H1 (cell line): ENCODE data around the gene SEPTIN1. TPM values are rescaled to one million over a fixed set of nuclear protein-coding genes. Genes with fewer than 3 reads are reported as not detected.
"Not testable (repeated sequence)": the region's sequence is repeated elsewhere in the genome, so short reads cannot be mapped to it uniquely, and the experiment has no call there.

Experiments
- CTCF ChIA-PET: fragments of 300-600 bp; sonication (Branson Sonifier 250); formaldehyde crosslinking; loops from one replicate; lab custom pipeline; 2021; ENCODE audit not compliant: partially characterized antibody; lab: Charles Lee
- POLR2A ChIA-PET: fragments of 300-600 bp; sonication (Branson Sonifier 250); formaldehyde crosslinking; loops from one replicate; lab custom pipeline; 2021; ENCODE audit warnings: inconsistent platforms; ENCODE audit not compliant: partially characterized antibody; lab: Charles Lee
- DNase-seq, 2 experiments: peaks; one replicate each; pipeline versions ENCODE4 v3.0.0 to v3.0.0-alpha.2; 2010 to 2022; ENCODE audit warnings: low spot score in 2 of 2, low read depth in 1 of 2, mixed read lengths in 1 of 2
- FAIRE-seq: peaks from 2 replicates; lab custom pipeline; 2011; peaks lifted over from hg19 to GRCh38; lab: Jason Lieb, UNC
- H2AFZ ChIP-seq: 2 replicates; pipeline ENCODE4 v1.8.1; 2012; ENCODE audit warnings: low read length, inconsistent platforms
- H2AK5ac ChIP-seq: 2 replicates; pipeline ENCODE4 v1.6.1; 2013; ENCODE audit warnings: low read depth, low read length
- H2BK120ac ChIP-seq: replicated peaks from 2 replicates; pipeline ENCODE3; 2013; ENCODE audit warnings: low read depth, low read length, inconsistent platforms
- H2BK12ac ChIP-seq: 2 replicates; pipeline ENCODE4 v1.6.1; 2013; ENCODE audit warnings: low read depth, low read length
- H2BK15ac ChIP-seq: 2 replicates; pipeline ENCODE4 v1.6.1; 2013; ENCODE audit warnings: low read length
- H2BK20ac ChIP-seq: 2 replicates; pipeline ENCODE4 v1.6.1; 2013; ENCODE audit warnings: low read length
- H2BK5ac ChIP-seq: 2 replicates; pipeline ENCODE4 v1.6.1; 2013; ENCODE audit warnings: low read depth, low read length
- H3K14ac ChIP-seq: 2 replicates; pipeline ENCODE4 v1.6.1; 2013; ENCODE audit warnings: inconsistent platforms; ENCODE audit not compliant: insufficient read length
- H3K18ac ChIP-seq: 2 replicates; pipeline ENCODE4 v1.6.1; 2013; ENCODE audit warnings: low read length; ENCODE audit errors: extremely low read depth
- H3K23ac ChIP-seq: 2 replicates; pipeline ENCODE4 v1.6.1; 2013; ENCODE audit warnings: inconsistent platforms; ENCODE audit not compliant: insufficient read length
- H3K23me2 ChIP-seq: 2 replicates; pipeline ENCODE4 v1.6.1; 2013; ENCODE audit warnings: low read depth, low read length
- H3K27ac ChIP-seq: 2 replicates; pipeline ENCODE4 v1.6.1; 2011; ENCODE audit warnings: low read depth, low read length, inconsistent platforms
- H3K27me3 ChIP-seq, 4 experiments: replicated peaks in 1 of 4; 1 replicate in 1 of 4; 2 replicates in 3 of 4; pipeline versions ENCODE4 v1.6.1 to v1.8.1; 2011 to 2013; ENCODE audit warnings: low read length in 3 of 4, mild to moderate bottlenecking in 3 of 4, inconsistent platforms in 2 of 4, mixed read lengths in 2 of 4, moderate library complexity in 1 of 4; ENCODE audit not compliant: control insufficient read depth in 3 of 4, insufficient read depth in 3 of 4; ENCODE audit errors: extremely low read depth in 1 of 4
- H3K36me3 ChIP-seq, 4 experiments: 2 replicates each; pipeline versions ENCODE4 v1.6.1 to v1.8.1; 2011 to 2013; ENCODE audit warnings: mild to moderate bottlenecking in 4 of 4, low read length in 3 of 4, moderate library complexity in 2 of 4, control low read depth in 1 of 4, inconsistent platforms in 1 of 4; ENCODE audit not compliant: insufficient read depth in 4 of 4, control insufficient read depth in 2 of 4
- H3K4ac ChIP-seq: replicated peaks from 2 replicates; pipeline ENCODE3; 2013; ENCODE audit warnings: low read length, low read depth, mixed read lengths, inconsistent platforms; ENCODE audit not compliant: insufficient read length
- H3K4me1 ChIP-seq, 4 experiments: replicated peaks in 1 of 4; 1 replicate in 1 of 4; 2 replicates in 3 of 4; pipeline versions ENCODE4 v1.6.1 to v1.8.1; 2011 to 2013; ENCODE audit warnings: low read length in 3 of 4, inconsistent platforms in 2 of 4, mixed read lengths in 1 of 4; ENCODE audit not compliant: insufficient read depth in 4 of 4, control insufficient read depth in 3 of 4
- H3K4me2 ChIP-seq, 2 experiments: 2 replicates each; pipeline versions ENCODE4 v1.6.1 to v1.8.1; 2011 to 2013; ENCODE audit warnings: low read depth in 2 of 2, low read length in 2 of 2, control low read depth in 1 of 2, inconsistent platforms in 1 of 2, mild to moderate bottlenecking in 1 of 2; ENCODE audit not compliant: insufficient read depth in 1 of 2
- H3K4me3 ChIP-seq, 4 experiments: fragments of 200-600, 300-600 bp in 1 of 4; sonication (generic), shearing (Covaris generic), sonication (Bioruptor Twin) in 1 of 4; 2 replicates each; pipeline versions ENCODE4 v1.5.1 to v1.8.1; 2011 to 2016; ENCODE audit warnings: low read length in 4 of 4, low read depth in 3 of 4, control low read depth in 2 of 4, inconsistent platforms in 2 of 4, mild to moderate bottlenecking in 2 of 4, mixed read lengths in 1 of 4, moderate library complexity in 1 of 4; ENCODE audit not compliant: insufficient read depth in 2 of 4; ENCODE audit errors: extremely low read depth in 1 of 4
- H3K56ac ChIP-seq: replicated peaks from 2 replicates; pipeline ENCODE3; 2013; ENCODE audit warnings: low read depth, mild to moderate bottlenecking, mixed read lengths, low read length, inconsistent platforms; ENCODE audit not compliant: insufficient read length
- H3K79me1 ChIP-seq: 2 replicates; pipeline ENCODE4 v1.6.1; 2013; ENCODE audit warnings: low read depth, low read length, control low read depth
- H3K79me2 ChIP-seq, 2 experiments: 2 replicates each; pipeline versions ENCODE4 v1.6.1 to v1.8.1; 2012 to 2013; ENCODE audit warnings: low read length in 2 of 2, mild to moderate bottlenecking in 2 of 2, inconsistent platforms in 1 of 2; ENCODE audit not compliant: insufficient read depth in 2 of 2, control insufficient read depth in 1 of 2
- H3K9ac ChIP-seq, 4 experiments: replicated peaks in 1 of 4; 1 replicate in 1 of 4; 2 replicates in 3 of 4; pipeline versions ENCODE4 v1.6.1 to v1.8.1; 2011 to 2013; ENCODE audit warnings: low read depth in 3 of 4, low read length in 3 of 4, control low read depth in 2 of 4, mild to moderate bottlenecking in 2 of 4, moderate library complexity in 2 of 4, inconsistent platforms in 1 of 4; ENCODE audit errors: extremely low read depth in 1 of 4
- H3K9me3 ChIP-seq, 2 experiments: 2 replicates each; pipeline versions ENCODE4 v1.6.1 to v1.8.1; 2012 to 2013; ENCODE audit warnings: mild to moderate bottlenecking in 2 of 2, moderate library complexity in 2 of 2, control low read depth in 1 of 2, inconsistent platforms in 1 of 2, low read depth in 1 of 2, low read length in 1 of 2, mixed read lengths in 1 of 2; ENCODE audit not compliant: insufficient read depth in 2 of 2
- H4K20me1 ChIP-seq, 2 experiments: replicated peaks in 1 of 2; 2 replicates each; pipeline versions ENCODE3 to v1.8.1; 2011 to 2013; ENCODE audit warnings: inconsistent platforms in 2 of 2, low read length in 2 of 2, mild to moderate bottlenecking in 1 of 2; ENCODE audit not compliant: insufficient read depth in 2 of 2, control insufficient read depth in 1 of 2
- H4K5ac ChIP-seq: 2 replicates; pipeline ENCODE4 v1.6.1; 2013; ENCODE audit warnings: low read length, low read depth, mixed read lengths, inconsistent platforms; ENCODE audit not compliant: insufficient read length
- H4K8ac ChIP-seq: 2 replicates; pipeline ENCODE4 v1.8.0; 2013; ENCODE audit warnings: mild to moderate bottlenecking, moderate library complexity, low read length, inconsistent platforms; ENCODE audit not compliant: insufficient read depth; ENCODE audit errors: extremely low read depth
- H4K91ac ChIP-seq: replicated peaks from 2 replicates; pipeline ENCODE3; 2013; ENCODE audit warnings: low read length, mixed read lengths, inconsistent platforms; ENCODE audit not compliant: insufficient read length
- CREB1 ChIP-seq: IDR thresholded peaks from 2 replicates; pipeline ENCODE4 v1.6.1; 2012; ENCODE audit warnings: inconsistent platforms
- EGR1 ChIP-seq: IDR thresholded peaks from 2 replicates; pipeline ENCODE4 v1.6.1; 2011; ENCODE audit warnings: low read depth, low read length, borderline replicate concordance
- EZH2 ChIP-seq: fragments of 200-600 bp; sonication (generic); IDR thresholded peaks from 2 replicates; pipeline ENCODE4 v1.7.1; 2012; ENCODE audit warnings: low read depth, mild to moderate bottlenecking, moderate library complexity, low read length, inconsistent platforms; ENCODE audit not compliant: severe bottlenecking
- GTF2F1 ChIP-seq: IDR thresholded peaks from 2 replicates; pipeline ENCODE4 v1.6.1; 2012; ENCODE audit warnings: low read depth, low read length, improper control_type of control experiment, borderline replicate concordance
- HDAC6 ChIP-seq: IDR thresholded peaks from one replicate; pipeline ENCODE4 v1.7.1; 2012; ENCODE audit warnings: low read depth, mild to moderate bottlenecking, inconsistent platforms, low read length, moderate library complexity
- TAF7 ChIP-seq: optimal IDR thresholded peaks from 2 replicates; pipeline ENCODE3; 2011; ENCODE audit warnings: low read depth, mild to moderate bottlenecking, inconsistent platforms, low read length, moderate library complexity, borderline replicate concordance
- WGBS, 2 experiments: shearing (Covaris generic) in 1 of 2; methylation state at CpG; one replicate each; pipeline versions ENCODE4 v1.1.6 to v1.1.7; 2013 to 2015; ENCODE audit warnings: low lambda C conversion rate in 2 of 2, mixed read lengths in 2 of 2, inconsistent platforms in 1 of 2, low coverage in 1 of 2, missing lambda C conversion rate in 1 of 2; ENCODE audit not compliant: insufficient replicate concordance in 2 of 2, insufficient coverage in 1 of 2, insufficient read length in 1 of 2; ENCODE audit errors: extremely low coverage in 1 of 2, missing lambda C conversion rate in 1 of 2; 5-methylcytosine and 5-hydroxymethylcytosine counted together
- polyA plus RNA-seq, 7 experiments: library from polyadenylated mRNA; depleted of rRNA in 3 of 7; stranded (reverse) in 5 of 7; unstranded in 2 of 7; fragments of >200 nt in 5 of 7; fragments of 200-250 nt in 2 of 7; gene quantifications; 1 replicate in 5 of 7; 2 replicates in 1 of 7; 4 replicates in 1 of 7; pipeline versions ENCODE4 v1.2.1 to v1.2.3, GENCODE V29; 2011 to 2013; ENCODE audit warnings: missing spikeins in 2 of 7, mixed read lengths in 2 of 7
- total RNA-seq: library from RNA; stranded (reverse); fragmentation: NEBNext Ultra II Directional; extraction: Animal tissue kit (Norgen Biotek cat#: 25700); gene quantifications from 2 replicates; pipeline ENCODE4 v1.2.1, GENCODE V29; 2021

The SEPTIN1 gene
- total and polyA plus RNA-seq, 2 of the 8 experiments (the other 6 are each of a cell fraction or from before 2014, with no cell fraction given): 0.24 to 1.4 TPM

DNA sequence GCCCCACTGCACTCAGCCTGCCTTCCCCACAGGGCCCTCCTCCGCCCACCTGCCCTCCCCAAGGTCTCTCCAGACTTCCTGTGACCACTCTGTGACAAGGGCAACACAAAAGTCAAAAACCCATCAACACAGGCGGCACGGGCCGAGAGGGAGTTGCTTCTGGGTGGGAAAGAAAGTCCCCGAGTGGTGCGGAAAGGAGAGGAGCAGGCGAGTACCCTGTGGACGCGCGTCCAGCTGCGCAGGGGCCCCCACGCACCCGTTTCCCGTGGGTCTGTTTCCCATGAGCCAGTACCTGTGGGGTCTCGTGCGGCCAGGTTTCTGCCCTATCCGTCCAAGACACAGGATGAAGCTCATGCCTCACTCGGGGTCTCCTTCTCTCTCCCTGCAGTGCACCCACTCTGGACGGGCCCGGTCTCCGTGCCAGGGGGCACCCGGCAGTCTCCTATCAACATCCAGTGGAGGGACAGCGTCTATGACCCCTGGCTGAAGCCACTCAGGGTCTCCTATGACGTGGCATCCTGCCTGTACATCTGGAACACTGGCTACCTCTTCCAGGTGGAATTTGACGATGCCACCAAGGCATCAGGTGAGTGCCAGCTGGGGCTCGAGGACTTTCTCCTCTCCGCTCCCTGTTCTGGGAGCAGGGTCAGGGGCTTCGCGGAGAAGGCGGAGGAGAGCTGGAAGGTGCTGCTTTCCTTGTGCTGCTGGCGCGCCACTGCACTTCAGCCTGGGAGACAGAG is 39.4 kb downstream of the SEPTIN1 start (continued):
- TF ChIP-seq EGR1 (no peak), EZH2 (no peak), TAF7 (no peak), HDAC6 (no peak), CREB1 (no peak), GTF2F1 (no peak)

DNA sequence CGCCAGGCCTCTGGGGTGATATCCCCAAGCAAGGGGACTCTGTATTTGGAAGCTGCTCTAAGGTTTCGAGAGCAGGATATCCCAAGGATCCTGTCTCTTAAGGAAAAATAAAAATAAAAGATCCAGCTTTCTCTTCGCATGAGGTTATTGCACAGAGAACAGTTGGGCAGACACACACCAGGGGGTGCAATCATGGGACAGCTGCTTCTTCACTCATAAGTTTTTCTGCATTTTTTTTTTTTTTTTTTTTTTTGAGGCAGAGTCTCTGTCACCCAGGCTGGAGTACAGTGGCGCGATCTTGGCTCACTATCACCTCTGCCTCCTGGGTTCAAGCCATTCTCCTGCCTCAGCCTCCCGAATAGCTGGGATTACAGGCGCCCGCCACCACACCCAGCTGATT is 40.4 kb downstream of the SEPTIN1 start:
- H3K4me3 ChIP-seq, H3K14ac ChIP-seq, H3K23me2 ChIP-seq, H2BK12ac ChIP-seq, H4K20me1 ChIP-seq, H3K79me1 ChIP-seq, H3K27ac ChIP-seq, H2BK5ac ChIP-seq, H3K27me3 ChIP-seq, FAIRE-seq, H4K5ac ChIP-seq, H2BK120ac ChIP-seq, DNase-seq, H3K56ac ChIP-seq, H3K79me2 ChIP-seq, H3K4me2 ChIP-seq, H3K36me3 ChIP-seq, H4K8ac ChIP-seq, H3K18ac ChIP-seq, H2AK5ac ChIP-seq, H2AFZ ChIP-seq, H3K4ac ChIP-seq, H3K9ac ChIP-seq, H2BK20ac ChIP-seq, H3K23ac ChIP-seq, H2BK15ac ChIP-seq, H3K9me3 ChIP-seq, H4K91ac ChIP-seq, H3K4me1 ChIP-seq: not testable (repeated sequence)
- POLR2A ChIA-PET: interaction anchor here (0.8 to 1.4 kb wide), 4 partner anchors 8 to 13 kb away, joined by 4 read pairs; partner anchors contain the start of gene CD2BP2
- WGBS, 2 experiments: 87% methylated on average over 8 of the region's 8 CpGs; no CpG with 5 or more reads in 1 of the 2 experiments
- CTCF ChIA-PET: interaction anchor here (0.6 to 1.1 kb wide), 2 partner anchors 107 to 177 kb away, joined by 3 to 5 read pairs; no protein-coding TSS in a partner anchor
